H1 (cell line): ENCODE results near the gene MYLK. TPM values are rescaled to one million over a fixed set of nuclear protein-coding genes. Genes with fewer than 3 reads are reported as not detected.

Source experiments
- CTCF ChIA-PET: fragments of 300-600 bp; sonication (Branson Sonifier 250); formaldehyde crosslinking; loops from one replicate; lab custom pipeline; 2021; ENCODE audit not compliant: partially characterized antibody; lab: Charles Lee
- POLR2A ChIA-PET: fragments of 300-600 bp; sonication (Branson Sonifier 250); formaldehyde crosslinking; loops from one replicate; lab custom pipeline; 2021; ENCODE audit warnings: inconsistent platforms; ENCODE audit not compliant: partially characterized antibody; lab: Charles Lee
- DNase-seq, 2 experiments: peaks; one replicate each; pipeline versions ENCODE4 v3.0.0 to v3.0.0-alpha.2; 2010 to 2022; ENCODE audit warnings: low spot score in 2 of 2, low read depth in 1 of 2, mixed read lengths in 1 of 2
- FAIRE-seq: peaks from 2 replicates; lab custom pipeline; 2011; peaks lifted over from hg19 to GRCh38; lab: Jason Lieb, UNC
- H2AFZ ChIP-seq: 2 replicates; pipeline ENCODE4 v1.8.1; 2012; ENCODE audit warnings: low read length, inconsistent platforms
- H2AK5ac ChIP-seq: 2 replicates; pipeline ENCODE4 v1.6.1; 2013; ENCODE audit warnings: low read depth, low read length
- H2BK120ac ChIP-seq: replicated peaks from 2 replicates; pipeline ENCODE3; 2013; ENCODE audit warnings: low read depth, low read length, inconsistent platforms
- H2BK12ac ChIP-seq: 2 replicates; pipeline ENCODE4 v1.6.1; 2013; ENCODE audit warnings: low read depth, low read length
- H2BK15ac ChIP-seq: 2 replicates; pipeline ENCODE4 v1.6.1; 2013; ENCODE audit warnings: low read length
- H2BK20ac ChIP-seq: 2 replicates; pipeline ENCODE4 v1.6.1; 2013; ENCODE audit warnings: low read length
- H2BK5ac ChIP-seq: 2 replicates; pipeline ENCODE4 v1.6.1; 2013; ENCODE audit warnings: low read depth, low read length
- H3K14ac ChIP-seq: 2 replicates; pipeline ENCODE4 v1.6.1; 2013; ENCODE audit warnings: inconsistent platforms; ENCODE audit not compliant: insufficient read length
- H3K18ac ChIP-seq: 2 replicates; pipeline ENCODE4 v1.6.1; 2013; ENCODE audit warnings: low read length; ENCODE audit errors: extremely low read depth
- H3K23ac ChIP-seq: 2 replicates; pipeline ENCODE4 v1.6.1; 2013; ENCODE audit warnings: inconsistent platforms; ENCODE audit not compliant: insufficient read length
- H3K23me2 ChIP-seq: 2 replicates; pipeline ENCODE4 v1.6.1; 2013; ENCODE audit warnings: low read depth, low read length
- H3K27ac ChIP-seq: 2 replicates; pipeline ENCODE4 v1.6.1; 2011; ENCODE audit warnings: low read depth, low read length, inconsistent platforms
- H3K27me3 ChIP-seq, 4 experiments: replicated peaks in 1 of 4; 1 replicate in 1 of 4; 2 replicates in 3 of 4; pipeline versions ENCODE4 v1.6.1 to v1.8.1; 2011 to 2013; ENCODE audit warnings: low read length in 3 of 4, mild to moderate bottlenecking in 3 of 4, inconsistent platforms in 2 of 4, mixed read lengths in 2 of 4, moderate library complexity in 1 of 4; ENCODE audit not compliant: control insufficient read depth in 3 of 4, insufficient read depth in 3 of 4; ENCODE audit errors: extremely low read depth in 1 of 4
- H3K36me3 ChIP-seq, 4 experiments: 2 replicates each; pipeline versions ENCODE4 v1.6.1 to v1.8.1; 2011 to 2013; ENCODE audit warnings: mild to moderate bottlenecking in 4 of 4, low read length in 3 of 4, moderate library complexity in 2 of 4, control low read depth in 1 of 4, inconsistent platforms in 1 of 4; ENCODE audit not compliant: insufficient read depth in 4 of 4, control insufficient read depth in 2 of 4
- H3K4ac ChIP-seq: replicated peaks from 2 replicates; pipeline ENCODE3; 2013; ENCODE audit warnings: low read length, low read depth, mixed read lengths, inconsistent platforms; ENCODE audit not compliant: insufficient read length
- H3K4me1 ChIP-seq, 4 experiments: replicated peaks in 1 of 4; 1 replicate in 1 of 4; 2 replicates in 3 of 4; pipeline versions ENCODE4 v1.6.1 to v1.8.1; 2011 to 2013; ENCODE audit warnings: low read length in 3 of 4, inconsistent platforms in 2 of 4, mixed read lengths in 1 of 4; ENCODE audit not compliant: insufficient read depth in 4 of 4, control insufficient read depth in 3 of 4
- H3K4me2 ChIP-seq, 2 experiments: 2 replicates each; pipeline versions ENCODE4 v1.6.1 to v1.8.1; 2011 to 2013; ENCODE audit warnings: low read depth in 2 of 2, low read length in 2 of 2, control low read depth in 1 of 2, inconsistent platforms in 1 of 2, mild to moderate bottlenecking in 1 of 2; ENCODE audit not compliant: insufficient read depth in 1 of 2
- H3K4me3 ChIP-seq, 4 experiments: fragments of 200-600, 300-600 bp in 1 of 4; sonication (generic), shearing (Covaris generic), sonication (Bioruptor Twin) in 1 of 4; 2 replicates each; pipeline versions ENCODE4 v1.5.1 to v1.8.1; 2011 to 2016; ENCODE audit warnings: low read length in 4 of 4, low read depth in 3 of 4, control low read depth in 2 of 4, inconsistent platforms in 2 of 4, mild to moderate bottlenecking in 2 of 4, mixed read lengths in 1 of 4, moderate library complexity in 1 of 4; ENCODE audit not compliant: insufficient read depth in 2 of 4; ENCODE audit errors: extremely low read depth in 1 of 4
- H3K56ac ChIP-seq: replicated peaks from 2 replicates; pipeline ENCODE3; 2013; ENCODE audit warnings: low read depth, mild to moderate bottlenecking, mixed read lengths, low read length, inconsistent platforms; ENCODE audit not compliant: insufficient read length
- H3K79me1 ChIP-seq: 2 replicates; pipeline ENCODE4 v1.6.1; 2013; ENCODE audit warnings: low read depth, low read length, control low read depth
- H3K79me2 ChIP-seq, 2 experiments: 2 replicates each; pipeline versions ENCODE4 v1.6.1 to v1.8.1; 2012 to 2013; ENCODE audit warnings: low read length in 2 of 2, mild to moderate bottlenecking in 2 of 2, inconsistent platforms in 1 of 2; ENCODE audit not compliant: insufficient read depth in 2 of 2, control insufficient read depth in 1 of 2
- H3K9ac ChIP-seq, 4 experiments: replicated peaks in 1 of 4; 1 replicate in 1 of 4; 2 replicates in 3 of 4; pipeline versions ENCODE4 v1.6.1 to v1.8.1; 2011 to 2013; ENCODE audit warnings: low read depth in 3 of 4, low read length in 3 of 4, control low read depth in 2 of 4, mild to moderate bottlenecking in 2 of 4, moderate library complexity in 2 of 4, inconsistent platforms in 1 of 4; ENCODE audit errors: extremely low read depth in 1 of 4
- H3K9me3 ChIP-seq, 2 experiments: 2 replicates each; pipeline versions ENCODE4 v1.6.1 to v1.8.1; 2012 to 2013; ENCODE audit warnings: mild to moderate bottlenecking in 2 of 2, moderate library complexity in 2 of 2, control low read depth in 1 of 2, inconsistent platforms in 1 of 2, low read depth in 1 of 2, low read length in 1 of 2, mixed read lengths in 1 of 2; ENCODE audit not compliant: insufficient read depth in 2 of 2
- H4K20me1 ChIP-seq, 2 experiments: replicated peaks in 1 of 2; 2 replicates each; pipeline versions ENCODE3 to v1.8.1; 2011 to 2013; ENCODE audit warnings: inconsistent platforms in 2 of 2, low read length in 2 of 2, mild to moderate bottlenecking in 1 of 2; ENCODE audit not compliant: insufficient read depth in 2 of 2, control insufficient read depth in 1 of 2
- H4K5ac ChIP-seq: 2 replicates; pipeline ENCODE4 v1.6.1; 2013; ENCODE audit warnings: low read length, low read depth, mixed read lengths, inconsistent platforms; ENCODE audit not compliant: insufficient read length
- H4K8ac ChIP-seq: 2 replicates; pipeline ENCODE4 v1.8.0; 2013; ENCODE audit warnings: mild to moderate bottlenecking, moderate library complexity, low read length, inconsistent platforms; ENCODE audit not compliant: insufficient read depth; ENCODE audit errors: extremely low read depth
- H4K91ac ChIP-seq: replicated peaks from 2 replicates; pipeline ENCODE3; 2013; ENCODE audit warnings: low read length, mixed read lengths, inconsistent platforms; ENCODE audit not compliant: insufficient read length
- EGR1 ChIP-seq: IDR thresholded peaks from 2 replicates; pipeline ENCODE4 v1.6.1; 2011; ENCODE audit warnings: low read depth, low read length, borderline replicate concordance
- EZH2 ChIP-seq: fragments of 200-600 bp; sonication (generic); IDR thresholded peaks from 2 replicates; pipeline ENCODE4 v1.7.1; 2012; ENCODE audit warnings: low read depth, mild to moderate bottlenecking, moderate library complexity, low read length, inconsistent platforms; ENCODE audit not compliant: severe bottlenecking
- JUND ChIP-seq: IDR thresholded peaks from 2 replicates; pipeline ENCODE4 v1.6.1; 2011; ENCODE audit warnings: mild to moderate bottlenecking, improper control_type of control experiment, low read length
- MAFK ChIP-seq: IDR thresholded peaks from 2 replicates; pipeline ENCODE4 v1.6.1; 2012; ENCODE audit warnings: low read depth, mild to moderate bottlenecking, improper control_type of control experiment, low read length
- POLR2A ChIP-seq, 2 experiments: IDR thresholded peaks; 1 replicate in 1 of 2; 2 replicates in 1 of 2; pipeline ENCODE4 v1.6.1; 2011; ENCODE audit warnings: low read depth in 2 of 2, low read length in 2 of 2, mild to moderate bottlenecking in 2 of 2; ENCODE audit errors: control extremely low read depth in 1 of 2
- POU5F1 ChIP-seq: IDR thresholded peaks from 2 replicates; pipeline ENCODE4 v1.6.1; 2011; ENCODE audit warnings: low read depth, mild to moderate bottlenecking, low read length, moderate library complexity
- RBBP5 ChIP-seq: IDR thresholded peaks from 2 replicates; pipeline ENCODE4 v1.7.1; 2012; ENCODE audit warnings: low read depth, mild to moderate bottlenecking, inconsistent platforms, low read length, moderate library complexity, borderline replicate concordance
- SIX5 ChIP-seq: IDR thresholded peaks from 2 replicates; pipeline ENCODE4 v1.6.1; 2011; ENCODE audit warnings: mild to moderate bottlenecking, low read depth, low read length
- TEAD4 ChIP-seq: IDR thresholded peaks from 2 replicates; pipeline ENCODE4 v1.6.1; 2012; ENCODE audit warnings: low read depth, low read length, inconsistent platforms, mixed read lengths
- whole genome bisulfite sequencing, 2 experiments: shearing (Covaris generic) in 1 of 2; methylation state at CpG; one replicate each; pipeline versions ENCODE4 v1.1.6 to v1.1.7; 2013 to 2015; ENCODE audit warnings: low lambda C conversion rate in 2 of 2, mixed read lengths in 2 of 2, inconsistent platforms in 1 of 2, low coverage in 1 of 2, missing lambda C conversion rate in 1 of 2; ENCODE audit not compliant: insufficient replicate concordance in 2 of 2, insufficient coverage in 1 of 2, insufficient read length in 1 of 2; ENCODE audit errors: extremely low coverage in 1 of 2, missing lambda C conversion rate in 1 of 2; 5-methylcytosine and 5-hydroxymethylcytosine counted together
- polyA plus RNA-seq, 7 experiments: library from polyadenylated mRNA; depleted of rRNA in 3 of 7; stranded (reverse) in 5 of 7; unstranded in 2 of 7; fragments of >200 nt in 5 of 7; fragments of 200-250 nt in 2 of 7; gene quantifications; 1 replicate in 5 of 7; 2 replicates in 1 of 7; 4 replicates in 1 of 7; pipeline versions ENCODE4 v1.2.1 to v1.2.3, GENCODE V29; 2011 to 2013; ENCODE audit warnings: missing spikeins in 2 of 7, mixed read lengths in 2 of 7
- total RNA-seq: library from RNA; stranded (reverse); fragmentation: NEBNext Ultra II Directional; extraction: Animal tissue kit (Norgen Biotek cat#: 25700); gene quantifications from 2 replicates; pipeline ENCODE4 v1.2.1, GENCODE V29; 2021
- TF ChIP-seq, protein P1 (sequence below): IDR thresholded peaks from 2 replicates; pipeline ENCODE4 v1.6.1; 2011; ENCODE audit warnings: low read depth, mild to moderate bottlenecking, low read length; ENCODE audit not compliant: insufficient read depth

MYLK gene
- total and polyA plus RNA-seq, 2 of the 8 experiments (the other 6 are each of a cell fraction or from before 2014, with no cell fraction given), result 11.6 to 21.3 TPM

DNA sequence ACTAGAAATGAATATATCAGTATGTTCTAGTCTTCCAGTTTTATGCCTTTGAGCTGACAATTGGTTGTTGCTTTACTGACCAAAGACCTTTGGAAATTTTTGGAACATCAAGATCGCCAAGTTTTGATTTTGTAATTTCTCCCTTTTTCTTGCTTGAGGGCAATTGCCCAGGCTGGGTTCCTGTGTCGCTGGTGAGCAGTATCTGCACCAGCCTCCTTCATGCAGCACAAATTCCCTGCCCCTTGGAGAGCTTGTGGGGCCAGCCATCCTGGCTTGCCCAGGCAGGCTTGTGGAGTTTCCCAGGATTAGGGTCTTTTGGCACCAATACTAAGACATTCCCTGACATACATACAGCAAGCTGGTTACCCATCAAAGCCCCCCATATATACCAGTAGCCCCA is 261.4 kb downstream of the MYLK start:
- no peak overlapping the region for H3K14ac ChIP-seq
- ChIA-PET CTCF (interaction anchor here (0.7 to 9.1 kb wide), 2 partner anchors 17 to 27 kb away, joined by 4 to 46 read pairs; no protein-coding TSS in a partner anchor), POLR2A (interaction anchor here (1.3 kb wide), 1 partner anchor 14 kb away, joined by 3 read pairs; no protein-coding TSS in a partner anchor)
- no peak for DNase-seq
- no peak overlapping the region for H2BK20ac ChIP-seq
- WGBS, 2 experiments, result 87% methylated on average over 2 of the region's 2 CpGs; no CpG with 5 or more reads in 1 of the 2 experiments
- H2BK5ac ChIP-seq, result no peak overlapping the region
- no peak overlapping the region for H3K4me3 ChIP-seq
- no peak overlapping the region for H3K23ac ChIP-seq
- no peak overlapping the region for H4K5ac ChIP-seq
- H2AK5ac ChIP-seq, result no peak overlapping the region
- H3K9me3 ChIP-seq, result no peaks in the 10 kb centered on the region
- no peak overlapping the region for H3K27ac ChIP-seq
- H3K18ac ChIP-seq, result no peak overlapping the region
- H2BK120ac ChIP-seq, result no peak overlapping the region
- no peaks in the 10 kb centered on the region for H3K23me2 ChIP-seq
- H3K79me2 ChIP-seq, result no peaks in the 10 kb centered on the region
- H3K4me1 ChIP-seq, result 0 out of 7 replicates have a peak, but pooled peaks cover 0 to 4% (median 1%) of the 10 kb centered on the region in 4 experiments
- FAIRE-seq, result no peak
- no peak overlapping the region for H3K4ac ChIP-seq
- H2BK15ac ChIP-seq, result no peak overlapping the region
- no peak for TF ChIP-seq EZH2
- TF ChIP-seq, protein P1, sequence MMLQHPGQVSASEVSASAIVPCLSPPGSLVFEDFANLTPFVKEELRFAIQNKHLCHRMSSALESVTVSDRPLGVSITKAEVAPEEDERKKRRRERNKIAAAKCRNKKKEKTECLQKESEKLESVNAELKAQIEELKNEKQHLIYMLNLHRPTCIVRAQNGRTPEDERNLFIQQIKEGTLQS, result no peak
- TF ChIP-seq TEAD4, result no peak
- TF ChIP-seq SIX5, result no peak
- TF ChIP-seq JUND, result no peak
- no peak for TF ChIP-seq MAFK
- no peak for TF ChIP-seq POLR2A (IDR thresholded peaks at IDR 0.05; ENCODE audit: control extremely low read depth in 1 of 2, low read depth in 2 of 2, low read length in 2 of 2)
- TF ChIP-seq EGR1, result no peak
- no peak for TF ChIP-seq RBBP5
- no peak for TF ChIP-seq POU5F1
- H3K9ac ChIP-seq, result no peak overlapping the region
- H3K36me3 ChIP-seq, result peaks cover 0 to 5% (median 0%) of the 10 kb centered on the region in 4 experiments; a peak in 2 of 8 replicates
- no peak overlapping the region for H4K8ac ChIP-seq
- no peak overlapping the region for H2AFZ ChIP-seq
- no peaks in the 10 kb centered on the region for H4K20me1 ChIP-seq
- no peak overlapping the region for H3K4me2 ChIP-seq
- no peaks in the 10 kb centered on the region for H3K27me3 ChIP-seq
- no peaks in the 10 kb centered on the region for H3K79me1 ChIP-seq
- no peak overlapping the region for H3K56ac ChIP-seq
- no peak overlapping the region for H2BK12ac ChIP-seq
- no peak overlapping the region for H4K91ac ChIP-seq
